Esophagus squamous epithelium (tissue), 5 donors: ENCODE results near the gene WWC1. TPM values are rescaled to one million over a fixed set of nuclear protein-coding genes. Genes with fewer than 3 reads are reported as not detected.

Source experiments
- DNase-seq: peaks from one replicate; lab custom pipeline; 2025; lab: John Stamatoyannopoulos, UW
- H3K27ac ChIP-seq, 4 donors: fragments of 200-600 bp; sonication (generic); one replicate each; pipeline ENCODE4 v1.5.1; 2016 to 2019; ENCODE audit warnings: mild to moderate bottlenecking in 1 of 4
- H3K27me3 ChIP-seq, 4 donors: fragments of 200-600 bp; sonication (generic); 1 replicate in 3 of 4; 2 replicates in 1 of 4; pipeline versions ENCODE4 v1.5.1 to v1.6.0; 2017 to 2021; ENCODE audit warnings: antibody characterized with exemption in 1 of 4
- H3K36me3 ChIP-seq, 3 donors: fragments of 200-600 bp; sonication (generic); one replicate each; pipeline ENCODE4 v1.5.1; 2016 to 2019
- H3K4me1 ChIP-seq, 3 donors: fragments of 200-600 bp; sonication (generic); one replicate each; pipeline ENCODE4 v1.5.1; 2017 to 2019
- H3K4me3 ChIP-seq, 4 donors: fragments of 200-600 bp; sonication (generic); 1 replicate in 3 of 4; 2 replicates in 1 of 4; pipeline ENCODE4 v1.5.1; 2016 to 2019; ENCODE audit warnings: mild to moderate bottlenecking in 2 of 4, moderate library complexity in 1 of 4
- H3K9me3 ChIP-seq, 3 donors: fragments of 200-600 bp; sonication (generic); one replicate each; pipeline ENCODE4 v1.5.1; 2016 to 2019
- POLR2A ChIP-seq, 4 donors: fragments of 450-650 bp; IDR thresholded peaks; one replicate each; pipeline ENCODE4 v1.6.1; 2017; ENCODE audit warnings: antibody characterized with exemption in 4 of 4, mild to moderate bottlenecking in 4 of 4, moderate library complexity in 3 of 4
- WGBS, 2 donors: methylation state at CpG; one replicate each; pipeline ENCODE4 v1.1.5; 2018; 5-methylcytosine and 5-hydroxymethylcytosine counted together
- intact Hi-C: fragments of 100-400 bp; cut with DNase I; formaldehyde crosslinking; loops from one replicate; pipeline ENCODE4 v1.15.0; 2022
- total RNA-seq, 4 donors: library from RNA; depleted of rRNA; stranded (reverse); fragments of >200 nt; gene quantifications; one replicate each; pipeline ENCODE4 v1.1.0, GENCODE V29; 2016
- TF ChIP-seq, protein P1 (sequence below), 6 experiments: fragments of 450-650 bp in 4 of 6; fragments of 200-600 bp in 2 of 6; sonication (generic) in 2 of 6; IDR thresholded peaks; one replicate each; pipeline ENCODE4 v1.5.1; 2016 to 2019; ENCODE audit warnings: antibody characterized with exemption in 6 of 6, mild to moderate bottlenecking in 4 of 6, moderate library complexity in 4 of 6
- donor health status: DM: yes; HTN: yes; CAD: no.

Gene WWC1
- total RNA-seq, 4 donors from 2014 or later: 14.4 to 25.0 (median 16.1) TPM

GRCh38 chr5:168296682-168297081 lies 5.2 kb downstream of the WWC1 start:
- intact Hi-C loops: no loop called here
- Histone ChIP-seq H3K27me3 (peaks cover 0 to 38% (median 3%) of the 10 kb centered on the region in 4 donors), H3K27ac (no peak overlapping the region), H3K9me3 (no peaks in the 10 kb centered on the region), H3K4me1 (peaks cover 5 to 28% (median 11%) of the 10 kb centered on the region in 3 donors), H3K4me3 (no peak overlapping the region), H3K36me3 (no peaks in the 10 kb centered on the region)
- 70 to 88% methylated on average over 1 to 2 of the region's 2 CpGs for WGBS, 2 donors
- TF ChIP-seq, protein P1, sequence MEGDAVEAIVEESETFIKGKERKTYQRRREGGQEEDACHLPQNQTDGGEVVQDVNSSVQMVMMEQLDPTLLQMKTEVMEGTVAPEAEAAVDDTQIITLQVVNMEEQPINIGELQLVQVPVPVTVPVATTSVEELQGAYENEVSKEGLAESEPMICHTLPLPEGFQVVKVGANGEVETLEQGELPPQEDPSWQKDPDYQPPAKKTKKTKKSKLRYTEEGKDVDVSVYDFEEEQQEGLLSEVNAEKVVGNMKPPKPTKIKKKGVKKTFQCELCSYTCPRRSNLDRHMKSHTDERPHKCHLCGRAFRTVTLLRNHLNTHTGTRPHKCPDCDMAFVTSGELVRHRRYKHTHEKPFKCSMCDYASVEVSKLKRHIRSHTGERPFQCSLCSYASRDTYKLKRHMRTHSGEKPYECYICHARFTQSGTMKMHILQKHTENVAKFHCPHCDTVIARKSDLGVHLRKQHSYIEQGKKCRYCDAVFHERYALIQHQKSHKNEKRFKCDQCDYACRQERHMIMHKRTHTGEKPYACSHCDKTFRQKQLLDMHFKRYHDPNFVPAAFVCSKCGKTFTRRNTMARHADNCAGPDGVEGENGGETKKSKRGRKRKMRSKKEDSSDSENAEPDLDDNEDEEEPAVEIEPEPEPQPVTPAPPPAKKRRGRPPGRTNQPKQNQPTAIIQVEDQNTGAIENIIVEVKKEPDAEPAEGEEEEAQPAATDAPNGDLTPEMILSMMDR (IDR thresholded peaks at IDR 0.05): no peak
- TF ChIP-seq POLR2A (IDR thresholded peaks at IDR 0.05): no peak
- DNase-seq: no peak

- intact Hi-C loops: no loop called here
- H3K9me3 ChIP-seq: no peaks in the 10 kb centered on the region
- H3K27me3 ChIP-seq: peaks cover 0 to 16% (median 0%) of the 10 kb centered on the region in 4 donors
- H3K36me3 ChIP-seq: no peaks in the 10 kb centered on the region
- 82 to 99% methylated on average over 6 to 7 of the region's 7 CpGs for WGBS, 2 donors
- no peak overlapping the region for H3K27ac ChIP-seq
- H3K4me3 ChIP-seq: no peak overlapping the region
- TF ChIP-seq, protein P1 (IDR thresholded peaks at IDR 0.05): no peak
- no peak for TF ChIP-seq POLR2A (IDR thresholded peaks at IDR 0.05)
- DNase-seq: no peak
- H3K4me1 ChIP-seq: peaks cover 0 to 13% (median 0%) of the 10 kb centered on the region in 3 donors
Measured at GRCh38 chr5:168298949-168299348, 7.5 kb downstream of the WWC1 start.

DNA sequence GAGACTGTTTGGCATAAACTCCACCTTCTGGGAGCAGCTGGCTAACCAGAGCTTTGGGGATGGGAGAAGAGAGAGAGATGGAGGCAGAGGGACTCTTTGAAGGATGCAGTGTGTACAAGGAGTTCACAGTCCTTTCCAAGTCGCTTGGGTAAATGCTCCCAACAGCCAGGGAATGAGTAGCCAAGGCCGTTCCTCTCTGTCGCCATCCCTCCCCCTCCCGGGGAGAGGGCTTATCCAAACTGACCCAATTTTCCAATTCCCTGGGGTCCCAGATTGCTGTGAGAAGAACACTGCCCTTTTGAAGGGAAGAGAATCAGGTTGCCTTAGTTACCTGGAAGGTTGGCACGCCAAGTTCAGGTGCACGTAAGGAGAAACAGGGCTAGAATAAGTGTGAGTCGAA lies 7.9 kb downstream of the WWC1 start:
- WGBS, 2 donors: 93% methylated on average over 7 of the region's 7 CpGs; no CpG with 5 or more reads in 1 of the 2 donors

GRCh38 chr5:168300326-168301182 lies 9.1 kb downstream of the WWC1 start:
- WGBS, 2 donors: 40 to 59% methylated on average over 9 to 11 of the region's 11 CpGs
- TF ChIP-seq POLR2A (IDR thresholded peaks at IDR 0.05): no peak
- TF ChIP-seq, protein P1 (IDR thresholded peaks at IDR 0.05): no peak
- Histone ChIP-seq H3K4me3 (no peak overlapping the region), H3K9me3 (no peaks in the 10 kb centered on the region), H3K27ac (no peak overlapping the region), H3K27me3 (peaks cover 0 to 4% (median 0%) of the 10 kb centered on the region in 4 donors), H3K4me1 (peaks cover 0 to 6% (median 0%) of the 10 kb centered on the region in 3 donors), H3K36me3 (no peaks in the 10 kb centered on the region)
- intact Hi-C loops: no loop called here
- DNase-seq: no peak

More for the DNA sequence above, 7.9 kb downstream of the WWC1 start:
- H3K4me3 ChIP-seq: no peak overlapping the region
- no peaks in the 10 kb centered on the region for H3K36me3 ChIP-seq
- peaks cover 0 to 13% (median 0%) of the 10 kb centered on the region in 3 donors for H3K4me1 ChIP-seq
- H3K27ac ChIP-seq: no peak overlapping the region
- TF ChIP-seq POLR2A (IDR thresholded peaks at IDR 0.05): no peak
- TF ChIP-seq, protein P1 (IDR thresholded peaks at IDR 0.05): no peak
- intact Hi-C loops: no loop called here
- H3K27me3 ChIP-seq: peaks cover 0 to 11% (median 0%) of the 10 kb centered on the region in 4 donors
- no peaks in the 10 kb centered on the region for H3K9me3 ChIP-seq
- DNase-seq: no peak
